A673 (cell line): ENCODE results near the gene PAF1.

Experiments used
- CTCF ChIP-seq: fragments of 300-800, 200-600 bp; sonication (generic); conservative IDR thresholded peaks from 2 replicates; pipeline ENCODE4 v1.5.1; 2017; ENCODE audit warnings: low read depth, mild to moderate bottlenecking, antibody characterized with exemption, low read length, moderate library complexity, mixed read lengths
- EZH2 ChIP-seq: fragments of 200-600 bp; sonication (generic); IDR thresholded peaks from 2 replicates; pipeline ENCODE4 v1.6.1; 2017; ENCODE audit warnings: borderline replicate concordance, low read depth, mild to moderate bottlenecking, mixed read lengths, antibody characterized with exemption, low read length; ENCODE audit not compliant: poor library complexity, severe bottlenecking

- TF ChIP-seq CTCF (no peak), EZH2 (no peak)
These were observed 16.4 kb upstream of the PAF1 start for GRCh38 chr19:39407410-39407659.
